Activated CD8-positive, alpha-beta T cell treated with anti-CD3 and anti-CD28 coated beads for 36 hours (primary cell): Measurements from ENCODE around the gene C1orf226. TPM values are rescaled to one million over a fixed set of nuclear protein-coding genes. Genes with fewer than 3 reads are reported as not detected.

ENCODE experiments used
- ATAC-seq: fragments of 200-7000 bp; cut with Tn5 transposase; one replicate; pipeline ENCODE4 v1.10.0; 2021; ENCODE audit warnings: mild to moderate bottlenecking, moderate library complexity
- CTCF ChIA-PET: fragments of 350-600 bp; sonication (Branson Sonifier 250); formaldehyde crosslinking; loops from one replicate; lab custom pipeline; 2021; ENCODE audit warnings: antibody characterized with exemption; lab: Charles Lee
- POLR2A ChIA-PET: fragments of 350-600 bp; sonication (Branson Sonifier 250); formaldehyde crosslinking; loops from one replicate; lab custom pipeline; 2021; ENCODE audit warnings: antibody characterized with exemption; lab: Charles Lee
- DNase-seq: peaks from one replicate; pipeline ENCODE4 v3.0.0-alpha.2; 2020
- H3K27ac Mint-ChIP-seq: one replicate; pipeline ENCODE4 v1.8.0; 2021; ENCODE audit warnings: mild to moderate bottlenecking, mixed read lengths
- H3K27me3 Mint-ChIP-seq: one replicate; pipeline ENCODE4 v1.8.0; 2021; ENCODE audit warnings: mixed read lengths
- H3K36me3 Mint-ChIP-seq: one replicate; pipeline ENCODE4 v1.8.0; 2021; ENCODE audit warnings: low read depth, mixed read lengths
- H3K4me1 Mint-ChIP-seq: one replicate; pipeline ENCODE4 v1.8.0; 2021; ENCODE audit warnings: low read depth, mixed read lengths
- H3K4me3 Mint-ChIP-seq: one replicate; pipeline ENCODE4 v1.8.0; 2021; ENCODE audit warnings: mild to moderate bottlenecking, moderate library complexity, mixed read lengths
- H3K9me3 Mint-ChIP-seq: one replicate; pipeline ENCODE4 v1.8.0; 2021; ENCODE audit warnings: mixed read lengths
- CTCF ChIP-seq: fragments of 200-600 bp; IDR thresholded peaks from one replicate; pipeline ENCODE4 v1.8.0; 2022; ENCODE audit warnings: antibody characterized with exemption, mild to moderate bottlenecking
- intact Hi-C: fragments of 100-400 bp; cut with micrococcal nuclease; formaldehyde crosslinking; loops from one replicate; pipeline ENCODE4 v1.10.0; 2022
- total RNA-seq, 2 experiments: library from RNA; stranded (reverse); gene quantifications; one replicate each; pipeline ENCODE4 v1.2.3, GENCODE V29; 2021

Gene C1orf226
- total RNA-seq, 2 experiments from 2014 or later: 0.07 to 0.20 TPM

- Mint-ChIP-seq H3K4me3 (no peak overlapping the region), H3K4me1 (no peaks in the 10 kb centered on the region), H3K27ac (no peak overlapping the region), H3K36me3 (no peaks in the 10 kb centered on the region), H3K9me3 (no peaks in the 10 kb centered on the region), H3K27me3 (no peaks in the 10 kb centered on the region)
- CTCF ChIA-PET: no interaction called here
- DNase-seq (no peak), ATAC-seq (no peak)
- no peak for TF ChIP-seq CTCF
- intact Hi-C loops: no loop called here
- POLR2A ChIA-PET: no interaction called here
Measured at GRCh38 chr1:162372159-162373071, 9.1 kb upstream of the C1orf226 start.

- CTCF ChIA-PET: no interaction called here
- H3K27me3 Mint-ChIP-seq: no peaks in the 10 kb centered on the region
- no peaks in the 10 kb centered on the region for H3K9me3 Mint-ChIP-seq
- DNase-seq (no peak), ATAC-seq (no peak)
- H3K27ac Mint-ChIP-seq: no peak overlapping the region
- no peak overlapping the region for H3K4me3 Mint-ChIP-seq
- no peak for TF ChIP-seq CTCF
- POLR2A ChIA-PET: no interaction called here
- H3K4me1 Mint-ChIP-seq: no peaks in the 10 kb centered on the region
- H3K36me3 Mint-ChIP-seq: no peaks in the 10 kb centered on the region
- intact Hi-C loops: no loop called here
Measured at GRCh38 chr1:162373072-162373427, 8.5 kb upstream of the C1orf226 start.

- intact Hi-C loops: no loop called here
- no peak for ATAC-seq
- no peak for TF ChIP-seq CTCF
Measured at GRCh38 chr1:162373541-162374260, 7.8 kb upstream of the C1orf226 start.

GRCh38 chr1:162374406-162374805 is 7.1 kb upstream of the C1orf226 start:
- no peak overlapping the region for H3K4me3 Mint-ChIP-seq
- POLR2A ChIA-PET: no interaction called here
- H3K27me3 Mint-ChIP-seq: no peaks in the 10 kb centered on the region
- no peak for DNase-seq
- intact Hi-C loops: no loop called here
- no peak for ATAC-seq
- CTCF ChIA-PET: no interaction called here
- no peaks in the 10 kb centered on the region for H3K9me3 Mint-ChIP-seq
- H3K27ac Mint-ChIP-seq: no peak overlapping the region
- H3K36me3 Mint-ChIP-seq: no peaks in the 10 kb centered on the region
- TF ChIP-seq CTCF: no peak
- no peaks in the 10 kb centered on the region for H3K4me1 Mint-ChIP-seq

More at GRCh38 chr1:162373541-162374260, 7.8 kb upstream of the C1orf226 start:
- Mint-ChIP-seq H3K36me3 (no peaks in the 10 kb centered on the region), H3K9me3 (no peaks in the 10 kb centered on the region), H3K4me1 (no peaks in the 10 kb centered on the region), H3K27me3 (no peaks in the 10 kb centered on the region), H3K27ac (no peak overlapping the region), H3K4me3 (no peak overlapping the region)
- ChIA-PET POLR2A (no interaction called here), CTCF (no interaction called here)
- no peak for DNase-seq

GRCh38 chr1:162375463-162375862 is 6.1 kb upstream of the C1orf226 start:
- intact Hi-C loops: no loop called here
- no peak overlapping the region for H3K4me3 Mint-ChIP-seq
- CTCF ChIA-PET: no interaction called here

More at GRCh38 chr1:162375463-162375862, 6.1 kb upstream of the C1orf226 start:
- Mint-ChIP-seq H3K27me3 (no peaks in the 10 kb centered on the region), H3K27ac (no peak overlapping the region), H3K4me1 (no peaks in the 10 kb centered on the region), H3K9me3 (no peaks in the 10 kb centered on the region), H3K36me3 (no peaks in the 10 kb centered on the region)
- POLR2A ChIA-PET: no interaction called here
- no peak for ATAC-seq
- DNase-seq: no peak
- no peak for TF ChIP-seq CTCF
